K562 (cell line): Measurements from ENCODE around the gene FRMD1. TPM values are rescaled to one million over a fixed set of nuclear protein-coding genes. Genes with fewer than 3 reads are reported as not detected.

Experiments
- C11orf30 ChIP-seq: fragments of 450-650 bp; IDR thresholded peaks from 2 replicates; pipeline ENCODE4 v1.6.1; 2016; ENCODE audit warnings: low read depth, mild to moderate bottlenecking
- CBFB ChIP-seq: sonication (generic); formaldehyde crosslinking; IDR thresholded peaks from 2 replicates; pipeline ENCODE4 v1.4.0; 2020; ENCODE audit warnings: mild to moderate bottlenecking, missing genetic modification reagents
- CHAMP1 ChIP-seq: fragments of 450-650 bp; IDR thresholded peaks from 2 replicates; pipeline ENCODE4 v1.6.1; 2016; ENCODE audit warnings: mild to moderate bottlenecking
- CXXC5 ChIP-seq: fragments of 250-450 bp; sonication (Bioruptor Pico); IDR thresholded peaks from 2 replicates; pipeline ENCODE4 v1.8.0; 2022; ENCODE audit warnings: inconsistent platforms, mild to moderate bottlenecking, moderate library complexity
- DIDO1 ChIP-seq: fragments of 450-650 bp; IDR thresholded peaks from 2 replicates; pipeline ENCODE4 v1.6.1; 2016; ENCODE audit warnings: low read depth, missing biosample characterization, missing genetic modification characterization
- GABPA ChIP-seq: fragments of 200-800 bp; sonication (Bioruptor generic); conservative IDR thresholded peaks from 2 replicates; pipeline ENCODE4 v1.6.1; 2016; ENCODE audit warnings: low read depth, missing genetic modification characterization, missing compliant biosample characterization
- JUN ChIP-seq, 2 experiments: sonication (generic) in 1 of 2; formaldehyde crosslinking in 1 of 2; IDR thresholded peaks; 2 replicates each; pipeline versions ENCODE4 v1.6.1 to v1.8.0; 2012 to 2022; ENCODE audit warnings: borderline replicate concordance in 2 of 2, mild to moderate bottlenecking in 2 of 2, improper control_type of control experiment in 1 of 2, low read depth in 1 of 2, low read length in 1 of 2, missing genetic modification reagents in 1 of 2
- L3MBTL2 ChIP-seq: fragments of 450-650 bp; IDR thresholded peaks from 2 replicates; pipeline ENCODE4 v1.6.1; 2016; ENCODE audit warnings: mild to moderate bottlenecking, moderate library complexity
- MXD1 ChIP-seq: fragments of 250-450 bp; sonication (Bioruptor Pico); IDR thresholded peaks from 2 replicates; pipeline ENCODE4 v1.8.0; 2021; ENCODE audit warnings: borderline replicate concordance, mild to moderate bottlenecking, moderate library complexity; ENCODE audit not compliant: poor library complexity, severe bottlenecking
- PCBP2 ChIP-seq: fragments of 200-400 bp; formaldehyde crosslinking; IDR thresholded peaks from 2 replicates; pipeline ENCODE4 v1.6.1; 2018; ENCODE audit warnings: low read length, low read depth, mild to moderate bottlenecking, moderate library complexity; ENCODE audit not compliant: poor library complexity, severe bottlenecking
- RBBP5 ChIP-seq: fragments of 200-600 bp; sonication (generic); IDR thresholded peaks from 2 replicates; pipeline ENCODE4 v1.6.1; 2012; ENCODE audit warnings: borderline replicate concordance, mild to moderate bottlenecking, low read length, control low read depth, inconsistent platforms; ENCODE audit not compliant: insufficient read depth, poor library complexity, severe bottlenecking
- TEAD2 ChIP-seq: fragments of 450-650 bp; IDR thresholded peaks from 2 replicates; pipeline ENCODE4 v1.6.1; 2016; ENCODE audit warnings: missing genetic modification characterization, control low read depth, missing compliant biosample characterization
- ZFP1 ChIP-seq: fragments of 450-650 bp; formaldehyde crosslinking; IDR thresholded peaks from 2 replicates; pipeline ENCODE4 v1.4.0; 2020; ENCODE audit warnings: mild to moderate bottlenecking, mixed read lengths
- ZFP36 ChIP-seq: fragments of 150-350 bp; IDR thresholded peaks from 2 replicates; pipeline ENCODE4 v1.6.1; 2018; ENCODE audit warnings: low read length, low read depth; ENCODE audit not compliant: partially characterized antibody
- ZNF232 ChIP-seq: sonication (generic); formaldehyde crosslinking; IDR thresholded peaks from 2 replicates; pipeline ENCODE4 v1.8.0; 2022; ENCODE audit warnings: mild to moderate bottlenecking, missing genetic modification reagents
- ZNF668 ChIP-seq: fragments of 250-450 bp; sonication (Bioruptor Pico); IDR thresholded peaks from 2 replicates; pipeline ENCODE4 v1.8.0; 2022; ENCODE audit warnings: mild to moderate bottlenecking, inconsistent platforms
- ZNF766 ChIP-seq: fragments of 200-800 bp; sonication (Bioruptor generic); conservative IDR thresholded peaks from 2 replicates; pipeline ENCODE4 v1.6.1; 2016; ENCODE audit warnings: missing genetic modification characterization, missing compliant biosample characterization
- ZNF780A ChIP-seq: fragments of 250-450 bp; sonication (Bioruptor Pico); IDR thresholded peaks from 2 replicates; pipeline ENCODE4 v1.5.0; 2021; ENCODE audit warnings: mild to moderate bottlenecking
- ZNF79 ChIP-seq: fragments of 250-450 bp; sonication (Bioruptor Pico); IDR thresholded peaks from 2 replicates; pipeline ENCODE4 v1.4.0; 2020; ENCODE audit warnings: low read depth, mild to moderate bottlenecking, moderate library complexity
- polyA plus RNA-seq, 8 experiments: library from polyadenylated mRNA; depleted of rRNA in 4 of 8; stranded (reverse) in 5 of 8; unstranded in 3 of 8; fragments of >200 nt; fragmentation: Nextera tagmentation in 2 of 8; fragmentation: Illumina TruSeq in 1 of 8; extraction: Ambion mirVana in 2 of 8; extraction: Trizol in 1 of 8; gene quantifications; 2 replicates each; pipeline versions ENCODE4 v1.2.1 to v1.2.3, GENCODE V29; 2011 to 2014; ENCODE audit warnings: inconsistent platforms in 1 of 8, missing spikeins in 1 of 8
- total RNA-seq, 7 experiments: library from RNA; depleted of rRNA in 6 of 7; stranded (reverse); fragments of >200 nt in 6 of 7; fragmentation: Illumina TruSeq in 2 of 7; extraction: Trizol in 2 of 7; gene quantifications; 2 replicates each; pipeline versions ENCODE4 v1.2.1 to v1.2.3, GENCODE V29; 2011 to 2021; ENCODE audit warnings: low replicate concordance in 1 of 7
- TF ChIP-seq, protein P1 (sequence below): fragments of 200-400 bp; formaldehyde crosslinking; IDR thresholded peaks from 2 replicates; pipeline ENCODE4 v1.6.1; 2017; ENCODE audit warnings: mild to moderate bottlenecking, low read depth, low read length, moderate library complexity
- TF ChIP-seq, protein P2 (sequence below): sonication (generic); formaldehyde crosslinking; IDR thresholded peaks from 2 replicates; pipeline ENCODE4 v1.8.0; 2022; ENCODE audit warnings: missing genetic modification reagents, mild to moderate bottlenecking, borderline replicate concordance

The FRMD1 gene
- total and polyA plus RNA-seq, 9 of the 15 experiments (the other 6 are each of a cell fraction or from before 2014, with no cell fraction given), result 0.01 to 0.04 (median 0.01) TPM; not detected in 6

DNA sequence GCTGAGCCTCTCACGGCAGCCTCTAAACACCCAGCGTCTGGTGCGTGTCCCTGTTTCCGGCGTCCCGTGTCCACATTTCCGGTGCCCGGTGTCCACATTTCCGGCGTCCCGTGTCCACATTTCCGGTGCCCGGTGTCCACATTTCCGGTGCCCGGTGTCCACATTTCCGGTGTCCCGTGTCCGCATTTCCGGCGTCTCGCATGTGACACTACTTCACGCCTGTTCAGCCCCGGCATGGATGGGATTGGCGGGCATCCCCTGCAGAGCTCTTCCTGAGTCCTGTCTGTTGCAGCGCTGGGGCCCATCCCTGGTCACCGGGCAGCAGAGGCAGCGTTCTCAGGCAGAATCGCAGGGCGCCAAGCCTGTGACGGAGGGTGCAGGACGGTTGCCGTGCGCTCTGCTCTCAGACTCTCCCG is 3.2 kb downstream of the FRMD1 start (continued):
- TF ChIP-seq CHAMP1, result no peak
- TF ChIP-seq GABPA, result peak; percentile 94
- no peak for TF ChIP-seq MXD1 (CRISPR knock-in tag)
- TF ChIP-seq ZNF780A, result no peak
- TF ChIP-seq, protein P1, sequence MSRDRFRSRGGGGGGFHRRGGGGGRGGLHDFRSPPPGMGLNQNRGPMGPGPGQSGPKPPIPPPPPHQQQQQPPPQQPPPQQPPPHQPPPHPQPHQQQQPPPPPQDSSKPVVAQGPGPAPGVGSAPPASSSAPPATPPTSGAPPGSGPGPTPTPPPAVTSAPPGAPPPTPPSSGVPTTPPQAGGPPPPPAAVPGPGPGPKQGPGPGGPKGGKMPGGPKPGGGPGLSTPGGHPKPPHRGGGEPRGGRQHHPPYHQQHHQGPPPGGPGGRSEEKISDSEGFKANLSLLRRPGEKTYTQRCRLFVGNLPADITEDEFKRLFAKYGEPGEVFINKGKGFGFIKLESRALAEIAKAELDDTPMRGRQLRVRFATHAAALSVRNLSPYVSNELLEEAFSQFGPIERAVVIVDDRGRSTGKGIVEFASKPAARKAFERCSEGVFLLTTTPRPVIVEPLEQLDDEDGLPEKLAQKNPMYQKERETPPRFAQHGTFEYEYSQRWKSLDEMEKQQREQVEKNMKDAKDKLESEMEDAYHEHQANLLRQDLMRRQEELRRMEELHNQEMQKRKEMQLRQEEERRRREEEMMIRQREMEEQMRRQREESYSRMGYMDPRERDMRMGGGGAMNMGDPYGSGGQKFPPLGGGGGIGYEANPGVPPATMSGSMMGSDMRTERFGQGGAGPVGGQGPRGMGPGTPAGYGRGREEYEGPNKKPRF, result no peak
- TF ChIP-seq CBFB, result no peak
- TF ChIP-seq ZNF79 (CRISPR knock-in tag), result no peak
- no peak for TF ChIP-seq JUN (IDR thresholded peaks at IDR 0.05; ENCODE audit: borderline replicate concordance, low read depth, low read length)
- no peak for TF ChIP-seq JUN (CRISPR knock-in tag; IDR thresholded peaks at IDR 0.05; ENCODE audit: borderline replicate concordance)
- TF ChIP-seq C11orf30, result no peak
- no peak for TF ChIP-seq ZNF232 (CRISPR knock-in tag)
- TF ChIP-seq ZFP36, result no peak
- TF ChIP-seq ZNF766 (CRISPR knock-in tag), result 0 out of 2 replicates have a peak, but pooled peaks have one; percentile 60
- peak; percentile 78 for TF ChIP-seq L3MBTL2
- peak; percentile 70 for TF ChIP-seq CXXC5 (CRISPR knock-in tag)
- no peak for TF ChIP-seq ZNF668
- TF ChIP-seq DIDO1 (tag), result peak; percentile 82
- TF ChIP-seq RBBP5, result no peak
- TF ChIP-seq, protein P2, sequence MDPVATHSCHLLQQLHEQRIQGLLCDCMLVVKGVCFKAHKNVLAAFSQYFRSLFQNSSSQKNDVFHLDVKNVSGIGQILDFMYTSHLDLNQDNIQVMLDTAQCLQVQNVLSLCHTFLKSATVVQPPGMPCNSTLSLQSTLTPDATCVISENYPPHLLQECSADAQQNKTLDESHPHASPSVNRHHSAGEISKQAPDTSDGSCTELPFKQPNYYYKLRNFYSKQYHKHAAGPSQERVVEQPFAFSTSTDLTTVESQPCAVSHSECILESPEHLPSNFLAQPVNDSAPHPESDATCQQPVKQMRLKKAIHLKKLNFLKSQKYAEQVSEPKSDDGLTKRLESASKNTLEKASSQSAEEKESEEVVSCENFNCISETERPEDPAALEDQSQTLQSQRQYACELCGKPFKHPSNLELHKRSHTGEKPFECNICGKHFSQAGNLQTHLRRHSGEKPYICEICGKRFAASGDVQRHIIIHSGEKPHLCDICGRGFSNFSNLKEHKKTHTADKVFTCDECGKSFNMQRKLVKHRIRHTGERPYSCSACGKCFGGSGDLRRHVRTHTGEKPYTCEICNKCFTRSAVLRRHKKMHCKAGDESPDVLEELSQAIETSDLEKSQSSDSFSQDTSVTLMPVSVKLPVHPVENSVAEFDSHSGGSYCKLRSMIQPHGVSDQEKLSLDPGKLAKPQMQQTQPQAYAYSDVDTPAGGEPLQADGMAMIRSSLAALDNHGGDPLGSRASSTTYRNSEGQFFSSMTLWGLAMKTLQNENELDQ (CRISPR knock-in tag), result no peak
- no peak for TF ChIP-seq ZFP1 (CRISPR knock-in tag)
- TF ChIP-seq TEAD2, result no peak
- TF ChIP-seq PCBP2, result no peak
